Osteocyte (in vitro differentiated cells): ENCODE measurements around the gene LYZ. TPM values are rescaled to one million over a fixed set of nuclear protein-coding genes. Genes with fewer than 3 reads are reported as not detected.
A peak's percentile ranks its signal among the peaks of the same experiment; 100 is the strongest.

ENCODE experiments used
- DNase-seq: peaks from one replicate; pipeline ENCODE4 v3.0.0; 2021; ENCODE audit warnings: mixed read lengths; ENCODE audit not compliant: unreplicated experiment; ENCODE audit errors: extremely low spot score
- H3K27ac Mint-ChIP-seq: one replicate; pipeline ENCODE4 v1.8.0; 2021; ENCODE audit warnings: mild to moderate bottlenecking, mixed read lengths; ENCODE audit not compliant: unreplicated experiment
- H3K27me3 Mint-ChIP-seq: one replicate; pipeline ENCODE4 v1.8.0; 2021; ENCODE audit warnings: mixed read lengths; ENCODE audit not compliant: unreplicated experiment
- H3K36me3 Mint-ChIP-seq: one replicate; pipeline ENCODE4 v1.8.0; 2021; ENCODE audit warnings: mixed read lengths; ENCODE audit not compliant: unreplicated experiment
- H3K4me1 Mint-ChIP-seq: one replicate; pipeline ENCODE4 v1.8.0; 2021; ENCODE audit warnings: mixed read lengths; ENCODE audit not compliant: unreplicated experiment
- H3K4me3 Mint-ChIP-seq: one replicate; pipeline ENCODE4 v1.8.0; 2021; ENCODE audit warnings: mild to moderate bottlenecking, moderate library complexity, mixed read lengths; ENCODE audit not compliant: unreplicated experiment
- H3K9me3 Mint-ChIP-seq: one replicate; pipeline ENCODE4 v1.8.0; 2021; ENCODE audit warnings: mixed read lengths; ENCODE audit not compliant: unreplicated experiment
- CTCF ChIP-seq: fragments of 200-600 bp; sonication (generic); IDR thresholded peaks from 2 replicates; pipeline ENCODE4 v1.5.0; 2021; ENCODE audit warnings: antibody characterized with exemption, mild to moderate bottlenecking, moderate library complexity
- total RNA-seq: library from RNA; stranded (reverse); gene quantifications from 2 replicates; pipeline ENCODE4 v1.2.1, GENCODE V29; 2021

LYZ gene
- total RNA-seq, 1 donor from 2014 or later = 0.21 TPM

- H3K9me3 Mint-ChIP-seq = no peaks in the 10 kb centered on the region
- H3K27ac Mint-ChIP-seq = no peak overlapping the region
- peak overlapping the region; percentile 62 for H3K4me3 Mint-ChIP-seq
- no peaks in the 10 kb centered on the region for H3K36me3 Mint-ChIP-seq
- peaks cover 8% of the 10 kb centered on the region for H3K4me1 Mint-ChIP-seq
- DNase-seq = no peak
- TF ChIP-seq CTCF = no peak
- peaks cover 70% of the 10 kb centered on the region for H3K27me3 Mint-ChIP-seq
These were observed 17.4 kb upstream of the LYZ start for GRCh38 chr12:69330475-69331473.

GRCh38 chr12:69331519-69331908 lies 16.7 kb upstream of the LYZ start:
- peak overlapping the region; percentile 62 for H3K4me3 Mint-ChIP-seq
- peaks cover 68% of the 10 kb centered on the region for H3K27me3 Mint-ChIP-seq
- no peaks in the 10 kb centered on the region for H3K9me3 Mint-ChIP-seq
- H3K4me1 Mint-ChIP-seq = peaks cover 8% of the 10 kb centered on the region
- DNase-seq = no peak
- H3K27ac Mint-ChIP-seq = no peak overlapping the region
- no peak for TF ChIP-seq CTCF
- H3K36me3 Mint-ChIP-seq = no peaks in the 10 kb centered on the region

- no peak for DNase-seq
- Mint-ChIP-seq H3K4me3 (no peak overlapping the region), H3K27me3 (peaks cover 70% of the 10 kb centered on the region)
These were observed 16.1 kb upstream of the LYZ start for GRCh38 chr12:69331909-69332684.

GRCh38 chr12:69332815-69333358 lies 15.3 kb upstream of the LYZ start:
- no peak overlapping the region for H3K27ac Mint-ChIP-seq
- peaks cover 64% of the 10 kb centered on the region for H3K27me3 Mint-ChIP-seq
- TF ChIP-seq CTCF = no peak
- peaks cover 8% of the 10 kb centered on the region for H3K4me1 Mint-ChIP-seq
- H3K9me3 Mint-ChIP-seq = no peaks in the 10 kb centered on the region
- no peak for DNase-seq
- no peak overlapping the region for H3K4me3 Mint-ChIP-seq
- H3K36me3 Mint-ChIP-seq = no peaks in the 10 kb centered on the region

More at GRCh38 chr12:69331909-69332684, 16.1 kb upstream of the LYZ start:
- Mint-ChIP-seq H3K9me3 (no peaks in the 10 kb centered on the region), H3K4me1 (peaks cover 8% of the 10 kb centered on the region), H3K27ac (no peak overlapping the region), H3K36me3 (no peaks in the 10 kb centered on the region)
- TF ChIP-seq CTCF = no peak
